K562 (cell line): ENCODE results near the gene CORO6. TPM values are rescaled to one million over a fixed set of nuclear protein-coding genes. Genes with fewer than 3 reads are reported as not detected.
A peak's percentile ranks its signal among the peaks of the same experiment; 100 is the strongest.

Source experiments
- ATAC-seq: fragments of 200-7000 bp; cut with Tn5 transposase; 3 replicates; pipeline ENCODE4 v1.9.1; 2020; ENCODE audit warnings: moderate library complexity
- BruUV-seq: library from RNA; stranded (reverse); fragments of 400-500 nt; replicated peaks from 2 replicates; lab custom pipeline; 2021; lab: Mats Ljungman, UMichigan
- CTCF ChIA-PET: fragments of 300-600 bp; formaldehyde crosslinking; extraction: SDS; loops from one replicate; lab custom pipeline; 2021; ENCODE audit warnings: low intra/inter-chr PET ratio; lab: Yijun Ruan, JAX
- POLR2A ChIA-PET: fragments of 300-600, 350-650 bp; sonication (Branson Sonifier 250); formaldehyde crosslinking; extraction: SDS; loops from one replicate; lab custom pipeline; 2021; ENCODE audit warnings: antibody characterized with exemption, inconsistent platforms; lab: Yijun Ruan, JAX
- DNase-seq, 4 experiments: peaks; one replicate each; pipeline versions ENCODE4 v3.0.0 to v3.0.0-alpha.2; 2011 to 2018; ENCODE audit warnings: low spot score in 3 of 4, mixed read lengths in 3 of 4; ENCODE audit errors: extremely low read depth in 1 of 4
- FAIRE-seq: peaks from 2 replicates; lab custom pipeline; 2011; peaks lifted over from hg19 to GRCh38; lab: Jason Lieb, UNC
- H2AFZ ChIP-seq: 2 replicates; pipeline ENCODE4 v1.6.0; 2011; ENCODE audit warnings: low read depth, low read length, control low read depth, inconsistent platforms
- H3K27ac ChIP-seq: fragments of 200-600 bp; 3 replicates; pipeline ENCODE4 v1.8.0; 2011; ENCODE audit warnings: low read depth, mild to moderate bottlenecking, control low read depth, inconsistent platforms, low read length, moderate library complexity, mixed read lengths; ENCODE audit errors: extremely low read depth
- H3K27me3 ChIP-seq, 2 experiments: fragments of 300-600 bp in 1 of 2; 2 replicates in 1 of 2; 3 replicates in 1 of 2; pipeline versions ENCODE4 v1.6.0 to v1.8.0; 2011; ENCODE audit warnings: inconsistent platforms in 2 of 2, low read length in 2 of 2, mild to moderate bottlenecking in 1 of 2, mixed read lengths in 1 of 2, moderate library complexity in 1 of 2; ENCODE audit not compliant: control insufficient read depth in 2 of 2, insufficient read depth in 2 of 2
- H3K36me3 ChIP-seq: fragments of 300-600 bp; 3 replicates; pipeline ENCODE4 v1.8.0; 2011; ENCODE audit warnings: mild to moderate bottlenecking, low read length, inconsistent platforms; ENCODE audit not compliant: control insufficient read depth, insufficient read depth
- H3K4me1 ChIP-seq, 2 experiments: fragments of 200-600 bp in 1 of 2; replicated peaks in 1 of 2; 2 replicates in 1 of 2; 3 replicates in 1 of 2; pipeline versions ENCODE4 v1.5.1 to v1.8.0; 2011; ENCODE audit warnings: inconsistent platforms in 2 of 2, low read length in 2 of 2, mild to moderate bottlenecking in 1 of 2, mixed read lengths in 1 of 2, moderate library complexity in 1 of 2; ENCODE audit not compliant: control insufficient read depth in 2 of 2, insufficient read depth in 2 of 2
- H3K4me2 ChIP-seq: 2 replicates; pipeline ENCODE4 v1.6.1; 2011; ENCODE audit warnings: low read length, control low read depth, inconsistent platforms, mixed read lengths; ENCODE audit not compliant: insufficient read depth
- H3K4me3 ChIP-seq: fragments of 200-600 bp; sonication (generic), shearing (Covaris generic); 2 replicates; pipeline ENCODE4 v1.5.1; 2016; ENCODE audit warnings: control low read depth, inconsistent platforms
- H3K79me2 ChIP-seq: fragments of 200-600 bp; 3 replicates; pipeline ENCODE4 v1.8.0; 2011; ENCODE audit warnings: low read length, inconsistent platforms; ENCODE audit not compliant: control insufficient read depth, insufficient read depth
- H3K9ac ChIP-seq, 2 experiments: 2 replicates each; pipeline versions ENCODE4 v1.6.0 to v1.6.1; 2011; ENCODE audit warnings: low read depth in 2 of 2, low read length in 2 of 2, control low read depth in 1 of 2, inconsistent platforms in 1 of 2, mild to moderate bottlenecking in 1 of 2, mixed read lengths in 1 of 2; ENCODE audit not compliant: insufficient read depth in 1 of 2
- H3K9me1 ChIP-seq: one replicate; pipeline ENCODE4 v1.6.0; 2011; ENCODE audit warnings: inconsistent platforms, mild to moderate bottlenecking, low read length, moderate library complexity; ENCODE audit not compliant: control insufficient read depth, insufficient read depth
- H3K9me3 ChIP-seq: replicated peaks from 2 replicates; pipeline ENCODE4 v1.5.1; 2011; ENCODE audit warnings: low read depth, low read length, inconsistent platforms; ENCODE audit not compliant: control insufficient read depth, insufficient read depth
- H4K20me1 ChIP-seq: replicated peaks from 2 replicates; pipeline ENCODE4 v1.6.1; 2011; ENCODE audit warnings: low read length, inconsistent platforms, mixed read lengths; ENCODE audit not compliant: control insufficient read depth, insufficient read depth
- C11orf30 ChIP-seq: fragments of 450-650 bp; IDR thresholded peaks from 2 replicates; pipeline ENCODE4 v1.6.1; 2016; ENCODE audit warnings: low read depth, mild to moderate bottlenecking
- CBX8 ChIP-seq: fragments of 200-600 bp; sonication (generic); IDR thresholded peaks from 2 replicates; pipeline ENCODE4 v1.6.1; 2012; ENCODE audit warnings: borderline replicate concordance, mixed run types, low read depth, mild to moderate bottlenecking, moderate library complexity, mixed read lengths, low read length, control low read depth, inconsistent platforms; ENCODE audit not compliant: poor library complexity, severe bottlenecking; ENCODE audit errors: extremely low read depth
- CCAR2 ChIP-seq: fragments of 200-400 bp; formaldehyde crosslinking; IDR thresholded peaks from 2 replicates; pipeline ENCODE4 v1.6.1; 2017; ENCODE audit warnings: mild to moderate bottlenecking, low read depth, low read length
- CEBPB ChIP-seq: fragments of 450-650 bp; IDR thresholded peaks from 2 replicates; pipeline ENCODE4 v1.6.1; 2016; ENCODE audit warnings: missing genetic modification characterization, missing compliant biosample characterization
- CEBPG ChIP-seq, 3 experiments: fragments of 200-800 bp in 1 of 3; sonication (Bioruptor generic) in 1 of 3; sonication (generic) in 1 of 3; formaldehyde crosslinking in 1 of 3; IDR thresholded peaks in 2 of 3; conservative IDR thresholded peaks in 1 of 3; 2 replicates each; pipeline versions ENCODE4 v1.6.1 to v1.8.0; 2016 to 2022; ENCODE audit warnings: missing compliant biosample characterization in 2 of 3, missing genetic modification characterization in 2 of 3, mild to moderate bottlenecking in 1 of 3, missing genetic modification reagents in 1 of 3
- EGR1 ChIP-seq: fragments of 450-650 bp; conservative IDR thresholded peaks from 2 replicates; pipeline ENCODE4 v1.6.1; 2017; ENCODE audit warnings: mild to moderate bottlenecking
- PTTG1 ChIP-seq: fragments of 450-650 bp; IDR thresholded peaks from 2 replicates; pipeline ENCODE4 v1.6.1; 2016; ENCODE audit warnings: low read depth, mild to moderate bottlenecking, missing genetic modification characterization, missing compliant biosample characterization
- RCOR1 ChIP-seq, 2 experiments: IDR thresholded peaks; 2 replicates each; pipeline ENCODE4 v1.6.1; 2012; ENCODE audit warnings: low read depth in 2 of 2, low read length in 2 of 2, borderline replicate concordance in 1 of 2, improper control_type of control experiment in 1 of 2
- THRA ChIP-seq: fragments of 450-650 bp; IDR thresholded peaks from 2 replicates; pipeline ENCODE4 v1.6.1; 2017; ENCODE audit warnings: mild to moderate bottlenecking, moderate library complexity
- WGBS: fragments of 100-300 bp; shearing (Covaris generic); methylation state at CpG from one replicate; pipeline ENCODE4 v1.1.6; 2016; ENCODE audit warnings: low coverage, mixed read lengths; ENCODE audit not compliant: insufficient coverage; ENCODE audit errors: missing lambda C conversion rate; 5-methylcytosine and 5-hydroxymethylcytosine counted together
- in situ Hi-C: fragments of 300-500 bp; cut with MboI; formaldehyde crosslinking; loops from 4 replicates; pipeline ENCODE4 v1.15.0; 2018; ENCODE audit warnings: inconsistent platforms, mixed read lengths
- intact Hi-C: fragments of 100-400 bp; cut with micrococcal nuclease; formaldehyde crosslinking; loops from 2 replicates; pipeline ENCODE4 v1.14.2; 2022
- polyA plus RNA-seq, 8 experiments: library from polyadenylated mRNA; depleted of rRNA in 4 of 8; stranded (reverse) in 5 of 8; unstranded in 3 of 8; fragments of >200 nt; fragmentation: Nextera tagmentation in 2 of 8; fragmentation: Illumina TruSeq in 1 of 8; extraction: Ambion mirVana in 2 of 8; extraction: Trizol in 1 of 8; gene quantifications; 2 replicates each; pipeline versions ENCODE4 v1.2.1 to v1.2.3, GENCODE V29; 2011 to 2014; ENCODE audit warnings: inconsistent platforms in 1 of 8, missing spikeins in 1 of 8
- total RNA-seq, 7 experiments: library from RNA; depleted of rRNA in 6 of 7; stranded (reverse); fragments of >200 nt in 6 of 7; fragmentation: Illumina TruSeq in 2 of 7; extraction: Trizol in 2 of 7; gene quantifications; 2 replicates each; pipeline versions ENCODE4 v1.2.1 to v1.2.3, GENCODE V29; 2011 to 2021; ENCODE audit warnings: low replicate concordance in 1 of 7
- TF ChIP-seq, protein P1 (sequence below): sonication (generic); formaldehyde crosslinking; IDR thresholded peaks from 2 replicates; pipeline ENCODE4 v1.5.0; 2020; ENCODE audit warnings: missing genetic modification reagents
- TF ChIP-seq, protein P2 (sequence below): IDR thresholded peaks from 2 replicates; pipeline ENCODE4 v1.6.1; 2012; ENCODE audit warnings: low read depth, low read length, improper control_type of control experiment, borderline replicate concordance
- TF ChIP-seq, protein P3 (sequence below): fragments of 200-800 bp; sonication (Bioruptor generic); IDR thresholded peaks from 2 replicates; pipeline ENCODE4 v1.6.1; 2017; ENCODE audit warnings: missing genetic modification characterization, missing compliant biosample characterization

The CORO6 gene
- total and polyA plus RNA-seq, 9 of the 15 experiments (the other 6 are each of a cell fraction or from before 2014, with no cell fraction given): 0.04 to 11.9 (median 2.4) TPM

DNA sequence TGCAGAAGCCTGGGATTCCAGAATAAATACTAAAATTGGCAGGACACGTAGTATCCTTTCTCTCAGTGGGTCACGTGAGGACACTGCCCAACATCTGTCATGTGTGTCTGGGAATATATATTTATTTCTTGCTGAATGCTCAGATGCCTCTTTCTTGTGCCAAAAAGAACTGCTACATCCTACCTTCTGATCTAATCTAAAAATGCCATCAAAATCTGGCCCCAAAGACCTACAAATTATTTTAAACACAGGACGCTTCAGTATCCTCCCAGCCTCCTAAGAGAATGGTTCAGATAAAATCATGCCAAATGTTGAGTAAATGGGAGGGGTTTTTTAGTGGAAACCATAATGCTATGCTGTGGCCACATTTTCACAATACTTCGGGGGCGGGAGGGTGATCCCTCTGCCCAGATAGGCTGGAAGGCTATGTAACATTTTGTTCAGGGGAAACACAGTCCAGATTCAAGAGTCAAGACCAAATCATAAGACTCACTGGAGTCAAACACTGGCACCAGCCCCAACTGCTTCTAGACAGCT is 22.9 kb upstream of the CORO6 start:
- no TSS peak for BruUV-seq
- intact Hi-C loops (no loop called here), in situ Hi-C loops (no loop called here)
- FAIRE-seq: no peak
- ChIA-PET POLR2A (interaction anchor here (0.8 to 1.4 kb wide), 3 partner anchors 9 to 20 kb away, joined by 3 to 6 read pairs (median 4); no protein-coding TSS in a partner anchor), CTCF (no interaction called here)
- 55% methylated on average over 5 of the region's 5 CpGs for WGBS
- Histone ChIP-seq H2AFZ (no peak overlapping the region), H3K9me1 (no peaks in the 10 kb centered on the region), H3K36me3 (no peaks in the 10 kb centered on the region), H3K9me3 (no peaks in the 10 kb centered on the region), H3K27ac (no peak overlapping the region), H3K4me1 (peaks cover 0 to 21% of the 10 kb centered on the region in 2 experiments; a peak in 3 of 5 replicates), H3K27me3 (no peaks in the 10 kb centered on the region), H3K79me2 (no peaks in the 10 kb centered on the region)
- no peak for ATAC-seq
- no peak for DNase-seq
- peak; percentile 72 for TF ChIP-seq CEBPB (tag)
- no peak for TF ChIP-seq CBX8
- TF ChIP-seq THRA: peak; percentile 36; the same call in 1 of the 2 replicates
- TF ChIP-seq, protein P1, sequence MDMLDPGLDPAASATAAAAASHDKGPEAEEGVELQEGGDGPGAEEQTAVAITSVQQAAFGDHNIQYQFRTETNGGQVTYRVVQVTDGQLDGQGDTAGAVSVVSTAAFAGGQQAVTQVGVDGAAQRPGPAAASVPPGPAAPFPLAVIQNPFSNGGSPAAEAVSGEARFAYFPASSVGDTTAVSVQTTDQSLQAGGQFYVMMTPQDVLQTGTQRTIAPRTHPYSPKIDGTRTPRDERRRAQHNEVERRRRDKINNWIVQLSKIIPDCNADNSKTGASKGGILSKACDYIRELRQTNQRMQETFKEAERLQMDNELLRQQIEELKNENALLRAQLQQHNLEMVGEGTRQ (CRISPR knock-in tag): peak; percentile 28; the same call in 1 of the 2 replicates
- TF ChIP-seq RCOR1 (IDR thresholded peaks at IDR 0.05; ENCODE audit: borderline replicate concordance in 1 of 2, low read depth in 2 of 2, low read length in 2 of 2): 0 out of 4 replicates have a peak, but pooled peaks of 1 of the 2 experiments have one; percentile 24
- TF ChIP-seq CCAR2: no peak
- TF ChIP-seq PTTG1: no peak
- TF ChIP-seq, protein P2, sequence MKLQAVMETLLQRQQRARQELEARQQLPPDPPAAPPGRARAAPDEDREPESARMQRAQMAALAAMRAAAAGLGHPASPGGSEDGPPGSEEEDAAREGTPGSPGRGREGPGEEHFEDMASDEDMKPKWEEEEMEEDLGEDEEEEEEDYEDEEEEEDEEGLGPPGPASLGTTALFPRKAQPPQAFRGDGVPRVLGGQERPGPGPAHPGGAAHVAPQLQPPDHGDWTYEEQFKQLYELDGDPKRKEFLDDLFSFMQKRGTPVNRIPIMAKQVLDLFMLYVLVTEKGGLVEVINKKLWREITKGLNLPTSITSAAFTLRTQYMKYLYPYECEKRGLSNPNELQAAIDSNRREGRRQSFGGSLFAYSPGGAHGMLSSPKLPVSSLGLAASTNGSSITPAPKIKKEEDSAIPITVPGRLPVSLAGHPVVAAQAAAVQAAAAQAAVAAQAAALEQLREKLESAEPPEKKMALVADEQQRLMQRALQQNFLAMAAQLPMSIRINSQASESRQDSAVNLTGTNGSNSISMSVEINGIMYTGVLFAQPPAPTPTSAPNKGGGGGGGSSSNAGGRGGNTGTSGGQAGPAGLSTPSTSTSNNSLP: 0 out of 2 replicates have a peak, but pooled peaks have one; percentile 23
- TF ChIP-seq, protein P3, sequence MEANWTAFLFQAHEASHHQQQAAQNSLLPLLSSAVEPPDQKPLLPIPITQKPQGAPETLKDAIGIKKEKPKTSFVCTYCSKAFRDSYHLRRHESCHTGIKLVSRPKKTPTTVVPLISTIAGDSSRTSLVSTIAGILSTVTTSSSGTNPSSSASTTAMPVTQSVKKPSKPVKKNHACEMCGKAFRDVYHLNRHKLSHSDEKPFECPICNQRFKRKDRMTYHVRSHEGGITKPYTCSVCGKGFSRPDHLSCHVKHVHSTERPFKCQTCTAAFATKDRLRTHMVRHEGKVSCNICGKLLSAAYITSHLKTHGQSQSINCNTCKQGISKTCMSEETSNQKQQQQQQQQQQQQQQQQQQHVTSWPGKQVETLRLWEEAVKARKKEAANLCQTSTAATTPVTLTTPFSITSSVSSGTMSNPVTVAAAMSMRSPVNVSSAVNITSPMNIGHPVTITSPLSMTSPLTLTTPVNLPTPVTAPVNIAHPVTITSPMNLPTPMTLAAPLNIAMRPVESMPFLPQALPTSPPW (CRISPR knock-in tag): peak; percentile 79
- peak; percentile 54 for TF ChIP-seq EGR1
- no peak for TF ChIP-seq CEBPG (CRISPR knock-in tag; IDR thresholded peaks at IDR 0.05)
- peak in 1 of 2 experiments; percentile 59; a peak in 2 of 4 replicates for TF ChIP-seq CEBPG (tag; conservative IDR thresholded peaks at IDR 0.05 in 1 of 2, IDR thresholded peaks at IDR 0.05 in 1 of 2)
- TF ChIP-seq C11orf30: no peak
- TF ChIP-seq, all 486 proteins: peak for 8
- H3K4me2 ChIP-seq: no peak overlapping the region
- no peaks in the 10 kb centered on the region for H4K20me1 ChIP-seq
- H3K4me3 ChIP-seq: no peak overlapping the region
- no peak overlapping the region for H3K9ac ChIP-seq
